BJ (cell line): ENCODE data around the gene CHAF1A. TPM values are rescaled to one million over a fixed set of nuclear protein-coding genes. Genes with fewer than 3 reads are reported as not detected.
A peak's percentile ranks its signal among the peaks of the same experiment; 100 is the strongest.

Source experiments
- CTCF ChIA-PET: fragments of 350-600 bp; formaldehyde crosslinking; extraction: SDS; loops from one replicate; lab custom pipeline; 2021; ENCODE audit warnings: antibody characterized with exemption, inconsistent platforms; lab: Yijun Ruan, JAX
- POLR2A ChIA-PET: fragments of 300-600 bp; sonication (Branson Sonifier 250); formaldehyde crosslinking; extraction: SDS; loops from one replicate; lab custom pipeline; 2021; ENCODE audit warnings: antibody characterized with exemption; lab: Charles Lee
- DNase-seq: peaks from one replicate; pipeline ENCODE4 v3.0.0-alpha.2; 2011; ENCODE audit warnings: low read depth
- H3K27me3 ChIP-seq: 2 replicates; pipeline ENCODE4 v1.6.0; 2011; ENCODE audit warnings: low read length; ENCODE audit not compliant: control insufficient read depth, insufficient read depth
- H3K36me3 ChIP-seq: 2 replicates; pipeline ENCODE4 v1.5.1; 2011; ENCODE audit warnings: low read length; ENCODE audit not compliant: control insufficient read depth, insufficient read depth
- H3K4me3 ChIP-seq: 2 replicates; pipeline ENCODE4 v1.5.1; 2011; ENCODE audit warnings: low read depth, mild to moderate bottlenecking, control low read depth, low read length
- polyA plus RNA-seq: library from polyadenylated mRNA; depleted of rRNA; stranded (reverse); fragments of >200 nt; gene quantifications from 2 replicates; pipeline ENCODE4 v1.2.3, GENCODE V29; 2011
- TF ChIP-seq, protein P1 (sequence below): IDR thresholded peaks from 2 replicates; pipeline ENCODE4 v1.5.1; 2011; ENCODE audit warnings: low read depth, mild to moderate bottlenecking, control low read depth, inconsistent platforms, low read length, moderate library complexity; ENCODE audit not compliant: insufficient read depth

Gene CHAF1A
- polyA plus RNA-seq, 1 experiment, result 11.4 TPM

DNA sequence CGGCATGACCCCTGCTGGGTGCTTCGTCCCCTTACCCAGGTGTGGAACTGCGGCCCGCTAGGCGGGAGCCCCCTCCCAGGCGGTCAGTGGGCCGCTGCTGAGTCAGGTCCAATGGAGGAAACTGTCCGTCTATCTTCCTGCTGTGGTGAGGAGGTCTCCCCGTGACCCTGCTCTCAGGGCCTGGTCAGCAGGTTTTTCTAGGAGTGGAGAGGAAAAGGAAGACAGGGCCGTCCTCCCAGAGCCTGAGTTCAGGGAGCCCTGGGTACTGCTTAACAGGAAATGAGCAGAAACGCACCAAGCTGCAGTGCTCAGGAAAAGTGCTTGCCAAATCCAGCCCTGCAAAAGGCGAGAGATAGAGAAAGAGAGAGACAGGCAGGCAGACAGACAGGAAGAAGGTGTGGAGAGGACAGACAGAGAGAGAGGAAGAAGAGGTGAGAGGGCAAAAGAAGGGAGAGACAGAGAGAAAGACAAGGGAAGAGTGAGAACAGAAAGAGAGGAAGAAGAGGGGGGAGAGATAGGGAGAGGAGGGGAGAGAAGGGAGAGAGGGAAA is 12.3 kb upstream of the CHAF1A start:
- ChIA-PET POLR2A (no interaction called here), CTCF (interaction anchor here (0.7 to 3.4 kb wide), 6 partner anchors 10 to 123 kb away, joined by 3 to 21 read pairs (median 5); partner anchors contain the start of gene SH3GL1)
- TF ChIP-seq, protein P1, sequence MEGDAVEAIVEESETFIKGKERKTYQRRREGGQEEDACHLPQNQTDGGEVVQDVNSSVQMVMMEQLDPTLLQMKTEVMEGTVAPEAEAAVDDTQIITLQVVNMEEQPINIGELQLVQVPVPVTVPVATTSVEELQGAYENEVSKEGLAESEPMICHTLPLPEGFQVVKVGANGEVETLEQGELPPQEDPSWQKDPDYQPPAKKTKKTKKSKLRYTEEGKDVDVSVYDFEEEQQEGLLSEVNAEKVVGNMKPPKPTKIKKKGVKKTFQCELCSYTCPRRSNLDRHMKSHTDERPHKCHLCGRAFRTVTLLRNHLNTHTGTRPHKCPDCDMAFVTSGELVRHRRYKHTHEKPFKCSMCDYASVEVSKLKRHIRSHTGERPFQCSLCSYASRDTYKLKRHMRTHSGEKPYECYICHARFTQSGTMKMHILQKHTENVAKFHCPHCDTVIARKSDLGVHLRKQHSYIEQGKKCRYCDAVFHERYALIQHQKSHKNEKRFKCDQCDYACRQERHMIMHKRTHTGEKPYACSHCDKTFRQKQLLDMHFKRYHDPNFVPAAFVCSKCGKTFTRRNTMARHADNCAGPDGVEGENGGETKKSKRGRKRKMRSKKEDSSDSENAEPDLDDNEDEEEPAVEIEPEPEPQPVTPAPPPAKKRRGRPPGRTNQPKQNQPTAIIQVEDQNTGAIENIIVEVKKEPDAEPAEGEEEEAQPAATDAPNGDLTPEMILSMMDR, result no peak
- Histone ChIP-seq H3K36me3 (peaks cover 5% of the 10 kb centered on the region), H3K4me3 (no peak overlapping the region), H3K27me3 (no peaks in the 10 kb centered on the region)
- no peak for DNase-seq

DNA sequence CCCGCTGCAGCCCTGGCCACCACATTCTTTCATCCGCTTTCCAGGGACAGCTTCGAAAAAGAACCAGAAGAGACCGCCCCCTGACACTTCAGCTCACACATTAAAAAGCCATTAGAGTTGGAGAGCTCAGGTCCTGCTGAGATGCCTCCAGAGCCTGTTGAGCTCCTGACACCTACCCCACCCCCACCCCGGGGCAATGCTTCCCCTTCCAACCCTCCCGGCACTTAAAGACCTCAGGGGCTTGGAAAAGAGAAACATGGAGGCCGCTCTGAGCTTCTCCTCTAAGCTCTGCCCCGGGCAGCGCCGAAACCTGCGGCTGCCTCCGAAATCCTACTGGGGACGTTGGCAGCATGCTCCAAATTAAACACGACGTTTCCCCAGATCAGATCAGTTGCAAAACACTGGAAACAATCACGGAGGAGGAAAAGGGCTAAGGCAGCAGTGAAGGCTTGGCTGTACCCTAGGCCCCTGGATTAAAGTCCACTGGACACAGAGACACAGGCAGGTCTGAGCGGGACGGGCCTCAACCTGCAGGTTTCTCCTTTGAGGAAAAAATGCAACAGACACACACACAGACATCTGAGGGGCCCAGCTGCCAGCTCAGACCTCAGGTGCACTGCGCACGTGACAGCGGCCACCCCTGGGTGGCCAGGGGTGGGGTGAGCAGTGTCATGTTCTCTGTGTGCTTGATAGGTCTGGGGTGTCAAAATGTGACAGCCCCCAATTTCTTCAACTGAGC is 11.7 kb upstream of the CHAF1A start:
- CTCF ChIA-PET, result interaction anchor here (0.7 to 3.4 kb wide), 8 partner anchors 10 to 124 kb away, joined by 3 to 21 read pairs (median 5); partner anchors contain the start of gene SH3GL1
- peak overlapping the region; percentile 3; the same call in 1 of the 2 replicates for H3K4me3 ChIP-seq

DNA sequence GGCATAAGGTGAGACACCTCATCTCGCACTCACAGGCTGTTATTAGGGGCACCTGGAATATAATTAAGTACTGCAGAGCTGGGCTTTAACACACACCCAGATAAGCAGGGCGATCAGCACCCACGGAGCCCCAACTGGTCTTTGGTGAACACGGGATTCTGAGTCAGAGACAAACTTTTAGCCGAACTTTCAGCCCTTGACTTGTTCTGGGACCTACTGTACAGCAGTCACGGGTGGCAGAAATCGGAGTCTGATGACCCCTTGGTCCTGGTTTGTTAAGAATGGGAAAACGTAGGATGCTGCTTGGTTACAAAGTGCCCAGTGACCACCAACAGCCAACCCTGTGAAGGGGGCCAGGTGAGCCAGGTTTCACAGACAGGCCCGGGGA is 11.1 kb upstream of the CHAF1A start:
- POLR2A ChIA-PET, result no interaction called here
- Histone ChIP-seq H3K27me3 (no peaks in the 10 kb centered on the region), H3K36me3 (peaks cover 4% of the 10 kb centered on the region), H3K4me3 (no peak overlapping the region)
- CTCF ChIA-PET, result interaction anchor here (0.8 to 3.4 kb wide), 5 partner anchors 9 to 38 kb away, joined by 3 to 21 read pairs (median 6); partner anchors contain the start of genes CHAF1A and SH3GL1
- DNase-seq, result no peak
- TF ChIP-seq, protein P1, result no peak

More for the DNA sequence above, 11.7 kb upstream of the CHAF1A start:
- POLR2A ChIA-PET, result no interaction called here
- DNase-seq, result no peak
- TF ChIP-seq, protein P1, result no peak
- Histone ChIP-seq H3K27me3 (no peaks in the 10 kb centered on the region), H3K36me3 (peaks cover 5% of the 10 kb centered on the region)

DNA sequence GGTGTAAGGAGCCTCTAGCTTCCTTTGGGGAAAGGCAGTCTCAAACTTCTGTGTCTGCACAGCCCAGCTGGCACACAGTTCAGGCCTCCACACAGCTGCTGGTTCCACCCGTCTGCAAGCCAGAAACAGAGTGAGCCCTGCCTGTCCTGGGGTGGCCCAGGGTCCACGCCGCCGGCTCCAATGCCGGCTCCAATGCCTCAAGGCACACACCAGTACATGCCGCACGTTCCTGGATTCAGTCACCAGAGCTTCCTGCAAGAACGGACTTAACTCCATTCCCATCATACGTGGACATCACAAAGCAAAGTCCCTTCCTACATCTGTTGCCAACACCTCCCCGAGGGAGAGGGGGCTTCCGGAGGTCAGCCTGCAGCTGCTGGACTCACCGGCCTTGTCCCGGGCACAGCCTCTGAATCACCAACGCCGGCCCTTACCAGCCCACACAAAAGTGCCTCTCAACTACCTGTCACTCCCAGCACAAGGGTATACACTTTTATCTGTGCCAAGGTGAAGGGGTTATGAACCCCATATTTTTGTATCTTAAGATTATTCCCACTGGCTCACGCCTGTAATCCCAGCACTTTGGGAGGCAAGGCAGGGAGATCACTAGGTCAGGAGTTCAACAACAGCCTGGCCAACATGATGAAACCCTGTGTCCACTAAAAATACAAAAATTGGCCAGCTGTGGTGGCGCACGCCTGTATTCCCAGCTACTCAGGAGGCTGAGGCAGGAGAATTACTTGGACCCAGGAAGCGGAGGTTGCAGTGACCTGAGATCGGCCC is 10.5 kb upstream of the CHAF1A start:
- ChIA-PET CTCF (interaction anchor here (0.8 to 3.4 kb wide), 6 partner anchors 9 to 63 kb away, joined by 3 to 21 read pairs (median 5); partner anchors contain the start of genes CHAF1A and SH3GL1), POLR2A (no interaction called here)
- Histone ChIP-seq H3K36me3 (peaks cover 4% of the 10 kb centered on the region), H3K27me3 (no peaks in the 10 kb centered on the region), H3K4me3 (no peak overlapping the region)
- TF ChIP-seq, protein P1, result no peak
- peak; percentile 70 for DNase-seq
